ENCODE measurements around the gene RERG.

DNA sequence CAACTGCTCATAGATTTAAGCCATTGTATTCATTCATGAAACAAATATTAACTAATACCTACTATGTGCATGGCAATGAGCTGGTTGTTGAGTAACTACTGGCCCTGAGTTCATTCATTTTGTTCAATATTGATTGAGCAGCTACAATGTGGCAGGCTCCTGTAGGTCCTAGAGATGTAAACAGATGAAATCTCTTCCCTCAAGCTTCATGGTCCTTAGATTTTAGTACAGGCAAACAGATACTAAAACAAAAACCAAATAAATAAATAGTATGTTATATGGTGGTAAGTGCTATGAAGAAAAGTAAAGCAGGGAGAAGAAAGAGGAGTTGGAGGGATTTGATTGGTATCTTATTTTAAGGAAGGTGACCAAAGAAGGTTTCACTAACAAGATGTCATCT, 77.8 kb downstream of the RERG start:
- TF ChIP-seq, protein P1, sequence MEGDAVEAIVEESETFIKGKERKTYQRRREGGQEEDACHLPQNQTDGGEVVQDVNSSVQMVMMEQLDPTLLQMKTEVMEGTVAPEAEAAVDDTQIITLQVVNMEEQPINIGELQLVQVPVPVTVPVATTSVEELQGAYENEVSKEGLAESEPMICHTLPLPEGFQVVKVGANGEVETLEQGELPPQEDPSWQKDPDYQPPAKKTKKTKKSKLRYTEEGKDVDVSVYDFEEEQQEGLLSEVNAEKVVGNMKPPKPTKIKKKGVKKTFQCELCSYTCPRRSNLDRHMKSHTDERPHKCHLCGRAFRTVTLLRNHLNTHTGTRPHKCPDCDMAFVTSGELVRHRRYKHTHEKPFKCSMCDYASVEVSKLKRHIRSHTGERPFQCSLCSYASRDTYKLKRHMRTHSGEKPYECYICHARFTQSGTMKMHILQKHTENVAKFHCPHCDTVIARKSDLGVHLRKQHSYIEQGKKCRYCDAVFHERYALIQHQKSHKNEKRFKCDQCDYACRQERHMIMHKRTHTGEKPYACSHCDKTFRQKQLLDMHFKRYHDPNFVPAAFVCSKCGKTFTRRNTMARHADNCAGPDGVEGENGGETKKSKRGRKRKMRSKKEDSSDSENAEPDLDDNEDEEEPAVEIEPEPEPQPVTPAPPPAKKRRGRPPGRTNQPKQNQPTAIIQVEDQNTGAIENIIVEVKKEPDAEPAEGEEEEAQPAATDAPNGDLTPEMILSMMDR (IDR thresholded peaks at IDR 0.05; ENCODE audit: insufficient read depth, low read depth, low read length): no peak
- TF ChIP-seq EZH2 (IDR thresholded peaks at IDR 0.05; ENCODE audit: insufficient read depth, low read length): no peak

Data from astrocyte (in vitro differentiated cells and primary cell).